Stimulated activated CD4-positive, alpha-beta T cell treated with anti-CD3 and anti-CD28 coated beads, TNF-alpha, amount 100 ng/mL, for 48 hours (primary cell): ENCODE measurements around the gene ALDH3A2.
"Not testable (repeated sequence)": the region's sequence is repeated elsewhere in the genome, so short reads cannot be mapped to it uniquely, and the experiment has no call there.

Source experiments
- DNase-seq, 3 donors: peaks; one replicate each; pipeline ENCODE4 v3.0.0-alpha.2; 2020; ENCODE audit warnings: low read depth in 3 of 3

Gene ALDH3A2

GRCh38 chr17:19650826-19651225, 2.3 kb downstream of the ALDH3A2 start:
- DNase-seq: no peak

GRCh38 chr17:19651451-19652238, 3.1 kb downstream of the ALDH3A2 start:
- no peak for DNase-seq

- DNase-seq: no peak
Measured at GRCh38 chr17:19652595-19652994, 4.0 kb downstream of the ALDH3A2 start.

- no peak for DNase-seq
Measured at GRCh38 chr17:19654342-19654886, 5.9 kb downstream of the ALDH3A2 start.

- DNase-seq: no peak
Measured at GRCh38 chr17:19654896-19655295, 6.3 kb downstream of the ALDH3A2 start.

- no peak for DNase-seq
Measured at GRCh38 chr17:19656336-19656735, 7.8 kb downstream of the ALDH3A2 start.

- no peak for DNase-seq
Measured at GRCh38 chr17:19656851-19657581, 8.5 kb downstream of the ALDH3A2 start.

- no peak for DNase-seq
Measured at GRCh38 chr17:19659366-19660177, 11.0 kb downstream of the ALDH3A2 start.

GRCh38 chr17:19660219-19660870, 11.8 kb downstream of the ALDH3A2 start:
- DNase-seq: no peak

GRCh38 chr17:19661121-19661520, 12.6 kb downstream of the ALDH3A2 start:
- no peak for DNase-seq

GRCh38 chr17:19663097-19663496, 14.5 kb downstream of the ALDH3A2 start:
- DNase-seq: no peak

GRCh38 chr17:19664136-19664820, 15.7 kb downstream of the ALDH3A2 start:
- no peak for DNase-seq

- no peak for DNase-seq
Measured at GRCh38 chr17:19664821-19665181, 16.2 kb downstream of the ALDH3A2 start.

GRCh38 chr17:19669680-19670079, 21.1 kb downstream of the ALDH3A2 start:
- DNase-seq: not testable (repeated sequence)

- DNase-seq: no peak
Measured at GRCh38 chr17:19670908-19671307, 22.4 kb downstream of the ALDH3A2 start.

GRCh38 chr17:19671433-19671832, 22.9 kb downstream of the ALDH3A2 start:
- no peak for DNase-seq

GRCh38 chr17:19672009-19672750, 23.6 kb downstream of the ALDH3A2 start:
- no peak for DNase-seq

- no peak for DNase-seq
Measured at GRCh38 chr17:19673623-19674022, 25.1 kb downstream of the ALDH3A2 start.

GRCh38 chr17:19676896-19677295, 28.3 kb downstream of the ALDH3A2 start:
- no peak for DNase-seq

GRCh38 chr17:19677736-19678379, 29.3 kb downstream of the ALDH3A2 start:
- DNase-seq: no peak
